CD4-positive, alpha-beta memory T cell (primary cell): ENCODE data around the gene UCN3. TPM values are rescaled to one million over a fixed set of nuclear protein-coding genes. Genes with fewer than 3 reads are reported as not detected.

ENCODE experiments used
- CTCF ChIA-PET: fragments of 350-600 bp; sonication (Branson Sonifier 250); formaldehyde crosslinking; loops from one replicate; lab custom pipeline; 2021; ENCODE audit warnings: inconsistent platforms; ENCODE audit not compliant: partially characterized antibody; lab: Charles Lee
- POLR2A ChIA-PET: fragments of 350-600 bp; sonication (Branson Sonifier 250); formaldehyde crosslinking; loops from one replicate; lab custom pipeline; 2021; ENCODE audit not compliant: partially characterized antibody; lab: Charles Lee
- DNase-seq, 5 donors: peaks; one replicate each; pipeline versions ENCODE4 v3.0.0 to v3.0.0-alpha.2; 2020 to 2022; ENCODE audit warnings: mixed read lengths in 1 of 5
- H3K27ac ChIP-seq: one replicate; pipeline ENCODE4 v1.7.0; 2013; ENCODE audit warnings: low read depth, low read length
- H3K27me3 ChIP-seq: 2 replicates; pipeline ENCODE4 v1.7.0; 2013; ENCODE audit warnings: mild to moderate bottlenecking, low read length, moderate library complexity; ENCODE audit not compliant: insufficient read depth
- H3K36me3 ChIP-seq: 2 replicates; pipeline ENCODE4 v1.7.0; 2013; ENCODE audit warnings: mild to moderate bottlenecking, low read length, moderate library complexity; ENCODE audit not compliant: insufficient read depth
- H3K4me1 ChIP-seq: 2 replicates; pipeline ENCODE4 v1.7.0; 2013; ENCODE audit warnings: mild to moderate bottlenecking, low read length, moderate library complexity; ENCODE audit not compliant: insufficient read depth
- H3K4me3 ChIP-seq, 2 donors: one replicate each; pipeline ENCODE4 v1.7.0; 2013; ENCODE audit warnings: low read length in 2 of 2, mild to moderate bottlenecking in 1 of 2
- H3K9me3 ChIP-seq, 2 donors: one replicate each; pipeline ENCODE4 v1.7.0; 2013; ENCODE audit warnings: low read length in 2 of 2, control low read depth in 1 of 2; ENCODE audit not compliant: control insufficient read depth in 1 of 2
- H3K27ac Mint-ChIP-seq, 7 donors: one replicate each; pipeline ENCODE4 v1.8.0; 2020 to 2021; ENCODE audit warnings: mixed read lengths in 7 of 7, mild to moderate bottlenecking in 6 of 7, inconsistent platforms in 3 of 7, moderate library complexity in 3 of 7
- H3K27me3 Mint-ChIP-seq, 2 donors: one replicate each; pipeline ENCODE4 v1.8.0; 2020 to 2021; ENCODE audit warnings: mixed read lengths in 2 of 2
- H3K36me3 Mint-ChIP-seq, 2 donors: one replicate each; pipeline ENCODE4 v1.8.0; 2020 to 2021; ENCODE audit warnings: mixed read lengths in 2 of 2, inconsistent platforms in 1 of 2, mild to moderate bottlenecking in 1 of 2
- H3K4me1 Mint-ChIP-seq, 4 donors: one replicate each; pipeline ENCODE4 v1.8.0; 2020 to 2021; ENCODE audit warnings: mixed read lengths in 4 of 4, mild to moderate bottlenecking in 1 of 4
- H3K4me3 Mint-ChIP-seq, 8 donors: one replicate each; pipeline ENCODE4 v1.8.0; 2020 to 2021; ENCODE audit warnings: mixed read lengths in 8 of 8, mild to moderate bottlenecking in 7 of 8, moderate library complexity in 6 of 8, inconsistent platforms in 3 of 8
- H3K9me3 Mint-ChIP-seq, 8 donors: one replicate each; pipeline ENCODE4 v1.8.0; 2020 to 2021; ENCODE audit warnings: mixed read lengths in 8 of 8, mild to moderate bottlenecking in 5 of 8, inconsistent platforms in 3 of 8, moderate library complexity in 1 of 8
- intact Hi-C: fragments of 100-400 bp; cut with micrococcal nuclease; formaldehyde crosslinking; loops from one replicate; pipeline ENCODE4 v1.15.1; 2023
- polyA plus RNA-seq, 2 donors: library from polyadenylated mRNA; unstranded; fragments of 300-500 nt; fragmentation: Illumina TruSeq; gene quantifications; one replicate each; pipeline ENCODE4 v1.2.3, GENCODE V29; 2021
- total RNA-seq, 2 experiments: library from RNA; stranded (reverse); gene quantifications; one replicate each; pipeline ENCODE4 v1.2.3, GENCODE V29; 2021

Gene UCN3
- total and polyA plus RNA-seq, 4 experiments from 2014 or later = not detected

GRCh38 chr10:5416981-5417380 lies 52.2 kb downstream of the UCN3 start:
- DNase-seq = no peak
- Mint-ChIP-seq H3K4me1 (peaks cover 0 to 1% (median 0%) of the 10 kb centered on the region in 4 donors), H3K27me3 (peaks cover 0 to 3% of the 10 kb centered on the region in 2 donors), H3K9me3 (peaks cover 3 to 21% (median 15%) of the 10 kb centered on the region in 8 donors), H3K27ac (no peak overlapping the region), H3K4me3 (no peak overlapping the region), H3K36me3 (peaks cover 5 to 12% of the 10 kb centered on the region in 2 donors)
- POLR2A ChIA-PET = no interaction called here
- intact Hi-C loops = no loop called here
- no peaks in the 10 kb centered on the region for H3K9me3 ChIP-seq
- no peak overlapping the region for H3K4me3 ChIP-seq
- peaks cover 8% of the 10 kb centered on the region for H3K4me1 ChIP-seq
- H3K36me3 ChIP-seq = no peaks in the 10 kb centered on the region
- no peaks in the 10 kb centered on the region for H3K27me3 ChIP-seq
- H3K27ac ChIP-seq = no peak overlapping the region
- CTCF ChIA-PET = interaction anchor here (0.9 kb wide), 1 partner anchor 10 kb away, joined by 3 read pairs; no protein-coding TSS in a partner anchor

DNA sequence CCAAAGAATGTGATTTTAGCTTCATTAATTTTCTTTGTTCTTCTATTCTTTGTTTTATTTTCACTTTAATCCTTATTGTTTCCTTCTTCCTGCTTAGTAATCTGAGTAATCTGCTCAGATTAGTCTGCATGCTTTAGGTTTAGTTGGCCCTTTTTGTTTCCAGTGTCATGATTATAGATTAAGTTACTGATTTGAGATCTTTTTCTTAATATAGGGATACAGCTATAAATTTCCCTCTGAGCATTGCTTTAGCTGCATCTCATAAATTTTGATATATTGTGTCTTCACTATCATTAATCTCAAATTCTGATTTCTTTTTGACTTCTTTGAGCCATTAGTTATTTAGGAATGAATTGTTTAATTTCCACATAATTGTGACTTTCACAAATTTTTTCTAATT lies 53.8 kb downstream of the UCN3 start:
- H3K9me3 ChIP-seq = no peaks in the 10 kb centered on the region
- Mint-ChIP-seq H3K27ac (no peak overlapping the region), H3K36me3 (peaks cover 5 to 12% of the 10 kb centered on the region in 2 donors), H3K27me3 (no peaks in the 10 kb centered on the region), H3K4me1 (no peaks in the 10 kb centered on the region), H3K9me3 (peaks cover 3 to 21% (median 15%) of the 10 kb centered on the region in 8 donors), H3K4me3 (peak overlapping the region in 1 of 8 donors; percentile 26)
- H3K27ac ChIP-seq = no peak overlapping the region
- POLR2A ChIA-PET = no interaction called here
- CTCF ChIA-PET = interaction anchor here (0.7 to 1.6 kb wide), 3 partner anchors 14 to 569 kb away, joined by 3 read pairs; no protein-coding TSS in a partner anchor
- DNase-seq = no peak
- no peaks in the 10 kb centered on the region for H3K36me3 ChIP-seq
- H3K27me3 ChIP-seq = no peaks in the 10 kb centered on the region
- no peaks in the 10 kb centered on the region for H3K4me1 ChIP-seq
- no peak overlapping the region for H3K4me3 ChIP-seq
- intact Hi-C loops = no loop called here

GRCh38 chr10:5419466-5420094 lies 54.8 kb downstream of the UCN3 start:
- Mint-ChIP-seq H3K27ac (no peak overlapping the region), H3K36me3 (peaks cover 5 to 12% of the 10 kb centered on the region in 2 donors), H3K4me3 (no peak overlapping the region), H3K27me3 (no peaks in the 10 kb centered on the region), H3K4me1 (no peaks in the 10 kb centered on the region), H3K9me3 (peaks cover 3 to 21% (median 15%) of the 10 kb centered on the region in 8 donors)
- POLR2A ChIA-PET = no interaction called here
- intact Hi-C loops = no loop called here
- Histone ChIP-seq H3K27ac (no peak overlapping the region), H3K36me3 (no peaks in the 10 kb centered on the region), H3K4me3 (no peak overlapping the region), H3K9me3 (no peaks in the 10 kb centered on the region), H3K4me1 (no peaks in the 10 kb centered on the region), H3K27me3 (no peaks in the 10 kb centered on the region)
- DNase-seq = no peak
- CTCF ChIA-PET = interaction anchor here (1.6 kb wide), 1 partner anchor 205 kb away, joined by 3 read pairs; no protein-coding TSS in a partner anchor

DNA sequence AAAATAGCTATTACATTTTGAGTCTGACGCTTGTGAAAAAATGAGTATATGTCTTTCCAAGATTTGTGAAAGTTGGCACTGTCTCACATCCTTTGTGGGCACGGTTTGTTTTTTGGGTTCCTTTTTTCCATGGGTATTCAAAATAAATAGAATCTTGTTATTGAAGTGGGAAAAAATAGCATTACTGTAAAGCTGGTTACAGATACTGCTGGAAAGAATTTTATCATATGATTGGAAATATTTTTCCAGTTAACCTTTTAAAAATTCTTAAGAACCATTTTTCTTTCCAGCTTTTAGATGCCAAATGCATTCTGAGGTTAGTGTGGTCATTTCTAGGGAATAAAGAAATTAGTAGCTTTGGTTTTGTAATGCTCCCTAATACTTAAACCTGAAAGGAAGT lies 59.0 kb downstream of the UCN3 start:
- Histone ChIP-seq H3K4me1 (no peaks in the 10 kb centered on the region), H3K9me3 (no peaks in the 10 kb centered on the region), H3K27ac (no peak overlapping the region), H3K36me3 (no peaks in the 10 kb centered on the region), H3K4me3 (no peak overlapping the region), H3K27me3 (no peaks in the 10 kb centered on the region)
- intact Hi-C loops = no loop called here
- DNase-seq = no peak
- Mint-ChIP-seq H3K4me1 (no peaks in the 10 kb centered on the region), H3K9me3 (peaks cover 0 to 13% (median 9%) of the 10 kb centered on the region in 8 donors), H3K36me3 (peaks cover 5 to 6% of the 10 kb centered on the region in 2 donors), H3K4me3 (no peak overlapping the region), H3K27me3 (no peaks in the 10 kb centered on the region), H3K27ac (no peak overlapping the region)
- CTCF ChIA-PET = interaction anchor here (1.8 to 4.1 kb wide), 3 partner anchors 11 to 575 kb away, joined by 7 to 27 read pairs (median 12); no protein-coding TSS in a partner anchor
- POLR2A ChIA-PET = no interaction called here

Other genes with a start within 250 kb of the UCN3 start
- 1 to 10 TPM; 8.5 to 9.2 TPM for gene AKR1C8, start 179.8 kb upstream of the UCN3 start, total RNA-seq
- not detected for gene AKR1C8, start 179.8 kb upstream of the UCN3 start, polyA plus RNA-seq
- not detected for gene AKR1C4, start 168.1 kb upstream of the UCN3 start, total RNA-seq
- not detected for gene AKR1C4, start 168.1 kb upstream of the UCN3 start, polyA plus RNA-seq
- not detected for gene TUBAL3, start 39.9 kb downstream of the UCN3 start, total RNA-seq
- not detected for gene TUBAL3, start 39.9 kb downstream of the UCN3 start, polyA plus RNA-seq
- gene NET1, start 47.6 kb downstream of the UCN3 start, total RNA-seq = 10 to 100 TPM; 14.0 to 16.4 TPM
- 1 to 10 TPM; 5.4 to 7.0 TPM for gene NET1, start 47.6 kb downstream of the UCN3 start, polyA plus RNA-seq
- not detected for gene CALML5, start 134.6 kb downstream of the UCN3 start, total RNA-seq
- gene CALML5, start 134.6 kb downstream of the UCN3 start, polyA plus RNA-seq = not detected
- not detected for gene CALML3, start 160.0 kb downstream of the UCN3 start, total RNA-seq
- not detected for gene CALML3, start 160.0 kb downstream of the UCN3 start, polyA plus RNA-seq